Loucy (cell line): ENCODE measurements around the gene NFATC3.

Experiments used
- CTCF ChIP-seq: fragments of 200-600 bp; sonication (generic); conservative IDR thresholded peaks from 2 replicates; pipeline ENCODE4 v1.5.1; 2014; ENCODE audit warnings: mild to moderate bottlenecking, antibody characterized with exemption, low read length
- EZH2phosphoT487 ChIP-seq: fragments of 200-600 bp; IDR thresholded peaks from 2 replicates; pipeline ENCODE4 v1.6.1; 2018; ENCODE audit warnings: antibody characterized with exemption, mild to moderate bottlenecking, moderate library complexity, borderline replicate concordance

GRCh38 chr16:68064791-68065365 lies 20.3 kb upstream of the NFATC3 start:
- TF ChIP-seq CTCF (peak; percentile 92), EZH2phosphoT487 (no peak)
